Trophoblast cell (in vitro differentiated cells and primary cell): ENCODE data around the gene EDAR.

Source experiments
- DNase-seq, 2 donors: peaks; one replicate each; pipeline ENCODE4 v3.0.0-alpha.2; 2016
- H2AFZ ChIP-seq: 2 replicates; pipeline ENCODE4 v1.6.1; 2013; ENCODE audit warnings: low read length, moderate library complexity, mild to moderate bottlenecking; ENCODE audit not compliant: insufficient read depth, poor library complexity
- H2AK5ac ChIP-seq: 2 replicates; pipeline ENCODE4 v1.6.1; 2013; ENCODE audit warnings: mild to moderate bottlenecking, low read length
- H2BK120ac ChIP-seq: 2 replicates; pipeline ENCODE4 v1.6.1; 2013; ENCODE audit warnings: low read length, mild to moderate bottlenecking, moderate library complexity; ENCODE audit not compliant: insufficient read depth, poor library complexity
- H2BK12ac ChIP-seq: 2 replicates; pipeline ENCODE4 v1.6.1; 2013; ENCODE audit warnings: mild to moderate bottlenecking, low read length, moderate library complexity
- H2BK5ac ChIP-seq: 2 replicates; pipeline ENCODE4 v1.6.1; 2013; ENCODE audit warnings: low read length, low read depth, moderate library complexity, mild to moderate bottlenecking; ENCODE audit not compliant: poor library complexity
- H3K14ac ChIP-seq: 2 replicates; pipeline ENCODE4 v1.6.1; 2013; ENCODE audit warnings: mild to moderate bottlenecking, low read length
- H3K18ac ChIP-seq: 2 replicates; pipeline ENCODE4 v1.6.1; 2013; ENCODE audit warnings: mild to moderate bottlenecking, low read length
- H3K23ac ChIP-seq: 2 replicates; pipeline ENCODE4 v1.6.1; 2013; ENCODE audit warnings: low read length
- H3K27ac ChIP-seq: 2 replicates; pipeline ENCODE4 v1.5.1; 2013; ENCODE audit warnings: low read depth, mild to moderate bottlenecking, inconsistent platforms, low read length, moderate library complexity
- H3K27me3 ChIP-seq: 2 replicates; pipeline ENCODE4 v1.6.1; 2013; ENCODE audit warnings: inconsistent platforms, mild to moderate bottlenecking, low read length, moderate library complexity; ENCODE audit not compliant: insufficient read depth
- H3K36me3 ChIP-seq, 2 experiments: 1 replicate in 1 of 2; 2 replicates in 1 of 2; pipeline ENCODE4 v1.6.1; 2013; ENCODE audit warnings: low read length in 2 of 2, mild to moderate bottlenecking in 2 of 2, moderate library complexity in 1 of 2; ENCODE audit not compliant: insufficient read depth in 2 of 2, control insufficient read depth in 1 of 2
- H3K4ac ChIP-seq: 2 replicates; pipeline ENCODE4 v1.6.1; 2013; ENCODE audit warnings: low read depth, mild to moderate bottlenecking, low read length, moderate library complexity
- H3K4me1 ChIP-seq, 2 experiments: 1 replicate in 1 of 2; 2 replicates in 1 of 2; pipeline ENCODE4 v1.6.1; 2013; ENCODE audit warnings: low read length in 2 of 2, mild to moderate bottlenecking in 2 of 2, moderate library complexity in 1 of 2; ENCODE audit not compliant: insufficient read depth in 2 of 2, control insufficient read depth in 1 of 2
- H3K4me2 ChIP-seq: 2 replicates; pipeline ENCODE4 v1.6.1; 2013; ENCODE audit warnings: inconsistent platforms, mild to moderate bottlenecking, low read length, moderate library complexity
- H3K4me3 ChIP-seq: 2 replicates; pipeline ENCODE4 v1.5.1; 2013; ENCODE audit warnings: mild to moderate bottlenecking, low read depth, low read length, inconsistent platforms
- H3K79me1 ChIP-seq: one replicate; pipeline ENCODE4 v1.6.1; 2013; ENCODE audit warnings: low read length
- H3K79me2 ChIP-seq: 2 replicates; pipeline ENCODE4 v1.6.1; 2013; ENCODE audit warnings: low read length, mild to moderate bottlenecking; ENCODE audit not compliant: control insufficient read depth, insufficient read depth, poor library complexity
- H3K9ac ChIP-seq: 2 replicates; pipeline ENCODE4 v1.6.1; 2013; ENCODE audit warnings: mild to moderate bottlenecking, low read length
- H3K9me3 ChIP-seq: 2 replicates; pipeline ENCODE4 v1.6.1; 2013; ENCODE audit warnings: low read depth, mild to moderate bottlenecking, control low read depth, inconsistent platforms, low read length; ENCODE audit not compliant: insufficient read depth
- H4K12ac ChIP-seq: 2 replicates; pipeline ENCODE4 v1.6.1; 2013; ENCODE audit warnings: low read depth, mild to moderate bottlenecking, low read length, moderate library complexity
- H4K8ac ChIP-seq: 2 replicates; pipeline ENCODE4 v1.6.1; 2013; ENCODE audit warnings: low read depth, mild to moderate bottlenecking, low read length, moderate library complexity
- H4K91ac ChIP-seq: one replicate; pipeline ENCODE4 v1.6.1; 2013; ENCODE audit warnings: low read depth, mild to moderate bottlenecking, low read length, moderate library complexity
- WGBS: extraction: QIAGEN DNeasy Blood & Tissue Kit; methylation state at CpG from one replicate; pipeline ENCODE4 v1.1.7; 2013; ENCODE audit warnings: missing lambda C conversion rate; ENCODE audit not compliant: insufficient read length, insufficient coverage; ENCODE audit errors: extremely low coverage; 5-methylcytosine and 5-hydroxymethylcytosine counted together

EDAR gene

GRCh38 chr2:109030870-109031475 lies 42.0 kb upstream of the EDAR start:
- Histone ChIP-seq H3K36me3 (no peaks in the 10 kb centered on the region), H2BK5ac (no peak overlapping the region), H2AK5ac (no peak overlapping the region), H3K4me2 (peak overlapping the region; percentile 77), H3K9me3 (peaks cover 8% of the 10 kb centered on the region), H3K9ac (no peak overlapping the region), H3K4ac (no peak overlapping the region), H4K12ac (no peak overlapping the region), H3K79me2 (no peaks in the 10 kb centered on the region), H4K91ac (no peak overlapping the region), H3K23ac (no peak overlapping the region), H2BK12ac (no peak overlapping the region), H3K27me3 (peaks cover 11% of the 10 kb centered on the region), H3K4me3 (no peak overlapping the region), H3K14ac (no peak overlapping the region), H4K8ac (no peak overlapping the region), H3K18ac (no peak overlapping the region), H3K27ac (no peak overlapping the region), H3K79me1 (no peaks in the 10 kb centered on the region), H3K4me1 (peaks cover 0 to 5% of the 10 kb centered on the region in 2 experiments), H2AFZ (peak overlapping the region; percentile 43), H2BK120ac (no peak overlapping the region)
- no peak for DNase-seq
- WGBS, result no CpG with 5 or more reads among the region's 14 CpGs

GRCh38 chr2:109029490-109030201 lies 40.6 kb upstream of the EDAR start:
- Histone ChIP-seq H3K27me3 (peaks cover 11% of the 10 kb centered on the region), H2AK5ac (no peak overlapping the region), H3K14ac (no peak overlapping the region), H4K12ac (no peak overlapping the region), H3K4me1 (peaks cover 0 to 5% of the 10 kb centered on the region in 2 experiments), H4K8ac (no peak overlapping the region), H2BK120ac (no peak overlapping the region), H3K9me3 (peaks cover 8% of the 10 kb centered on the region), H2BK5ac (no peak overlapping the region), H2AFZ (no peak overlapping the region), H4K91ac (no peak overlapping the region), H3K23ac (no peak overlapping the region), H3K4ac (no peak overlapping the region), H3K79me2 (no peaks in the 10 kb centered on the region), H3K36me3 (no peaks in the 10 kb centered on the region), H3K27ac (no peak overlapping the region), H3K4me2 (no peak overlapping the region), H3K79me1 (no peaks in the 10 kb centered on the region), H3K4me3 (no peak overlapping the region), H3K9ac (no peak overlapping the region), H3K18ac (no peak overlapping the region), H2BK12ac (no peak overlapping the region)
- no CpG with 5 or more reads among the region's 6 CpGs for WGBS
- no peak for DNase-seq

- Histone ChIP-seq H3K4me3 (no peak overlapping the region), H2BK5ac (no peak overlapping the region), H3K18ac (no peak overlapping the region), H2AK5ac (no peak overlapping the region), H3K79me2 (no peaks in the 10 kb centered on the region), H3K27ac (no peak overlapping the region), H3K4me1 (peaks cover 0 to 5% of the 10 kb centered on the region in 2 experiments), H3K27me3 (peaks cover 11% of the 10 kb centered on the region), H2BK120ac (no peak overlapping the region), H4K8ac (no peak overlapping the region), H4K91ac (no peak overlapping the region), H3K4me2 (no peak overlapping the region), H2AFZ (no peak overlapping the region), H3K9me3 (peaks cover 8% of the 10 kb centered on the region), H3K14ac (no peak overlapping the region), H3K36me3 (no peaks in the 10 kb centered on the region), H3K9ac (no peak overlapping the region), H4K12ac (no peak overlapping the region), H3K79me1 (no peaks in the 10 kb centered on the region), H2BK12ac (no peak overlapping the region), H3K23ac (no peak overlapping the region), H3K4ac (no peak overlapping the region)
- DNase-seq, result no peak
- WGBS, result no CpG with 5 or more reads among the region's 5 CpGs
These were observed 39.9 kb upstream of the EDAR start for GRCh38 chr2:109028738-109029489.

DNA sequence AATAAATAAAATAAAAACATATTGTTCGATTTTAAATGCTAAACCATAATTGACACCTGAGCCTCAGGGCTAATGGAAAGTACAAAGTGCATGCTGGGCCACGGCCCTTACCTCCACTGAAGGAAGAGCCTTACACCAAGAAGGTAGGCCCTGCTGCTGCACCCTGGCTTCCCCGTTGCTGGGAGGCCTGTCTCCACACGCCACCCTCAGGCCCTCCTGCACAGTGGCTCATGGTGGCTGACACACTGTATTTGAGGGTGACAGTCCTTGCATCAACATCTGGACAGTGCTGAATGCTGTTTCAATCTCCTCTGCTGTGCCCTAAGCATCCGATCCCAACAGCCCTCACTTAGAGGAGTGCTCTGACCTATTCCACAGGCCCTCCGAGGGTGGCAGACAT lies 39.3 kb upstream of the EDAR start:
- H3K27me3 ChIP-seq, result peaks cover 11% of the 10 kb centered on the region
- no peak overlapping the region for H3K4ac ChIP-seq
- no peak overlapping the region for H3K23ac ChIP-seq
- H3K4me2 ChIP-seq, result no peak overlapping the region
- no peak overlapping the region for H2BK120ac ChIP-seq
- no peak overlapping the region for H2BK5ac ChIP-seq
- no peak overlapping the region for H3K9ac ChIP-seq
- H4K8ac ChIP-seq, result no peak overlapping the region
- no peak overlapping the region for H4K91ac ChIP-seq
- peak overlapping the region; percentile 20 for H3K4me3 ChIP-seq
- no peak overlapping the region for H2AK5ac ChIP-seq
- H4K12ac ChIP-seq, result no peak overlapping the region
- H3K18ac ChIP-seq, result no peak overlapping the region
- H3K79me1 ChIP-seq, result no peaks in the 10 kb centered on the region
- H2BK12ac ChIP-seq, result no peak overlapping the region
- H3K4me1 ChIP-seq, result peaks cover 0 to 5% of the 10 kb centered on the region in 2 experiments
- peaks cover 8% of the 10 kb centered on the region for H3K9me3 ChIP-seq
- H3K14ac ChIP-seq, result no peak overlapping the region
- no peak for DNase-seq
- no peaks in the 10 kb centered on the region for H3K36me3 ChIP-seq
- H3K27ac ChIP-seq, result no peak overlapping the region
- no CpG with 5 or more reads among the region's 6 CpGs for WGBS
- no peak overlapping the region for H2AFZ ChIP-seq
- no peaks in the 10 kb centered on the region for H3K79me2 ChIP-seq
